ENCODE data around the gene ABCB9. TPM values are rescaled to one million over a fixed set of nuclear protein-coding genes. Genes with fewer than 3 reads are reported as not detected.

Gene ABCB9
- total and polyA plus RNA-seq, 5 donors from 2014 or later, result 0.47 to 5.3 (median 0.91) TPM

- Histone ChIP-seq H3K27me3 (ENCODE audit: control insufficient read depth, insufficient read depth, low read length) (no peaks in the 10 kb centered on the region), H3K36me3 (ENCODE audit: control insufficient read depth, insufficient read depth, low read length) (no peaks in the 10 kb centered on the region), H3K4me1 (ENCODE audit: control insufficient read depth, insufficient read depth, low read length, poor library complexity, severe bottlenecking) (no peaks in the 10 kb centered on the region), H3K9me3 (ENCODE audit: control insufficient read depth in 2 of 2, low read length in 2 of 2) (no peaks in the 10 kb centered on the region), H3K27ac (ENCODE audit: insufficient read depth, low read length, poor library complexity, severe bottlenecking) (no peak overlapping the region), H3K4me3 (ENCODE audit: low read depth, low read length) (no peak overlapping the region)
- Mint-ChIP-seq H3K27me3 (no peaks in the 10 kb centered on the region), H3K9me3 (no peaks in the 10 kb centered on the region), H3K27ac (no peak overlapping the region), H3K4me3 (no peak overlapping the region), H3K4me1 (peaks cover 0 to 4% (median 0%) of the 10 kb centered on the region in 4 donors), H3K36me3 (no peaks in the 10 kb centered on the region)
- DNase-seq (no peak), ATAC-seq (ENCODE audit: low read depth in 2 of 2) (no peak)
Measured at GRCh38 chr12:122929812-122930211, 36.5 kb downstream of the ABCB9 start.

- Mint-ChIP-seq H3K9me3 (no peaks in the 10 kb centered on the region), H3K4me1 (peaks cover 0 to 4% (median 0%) of the 10 kb centered on the region in 4 donors), H3K36me3 (no peaks in the 10 kb centered on the region), H3K4me3 (no peak overlapping the region), H3K27ac (no peak overlapping the region), H3K27me3 (no peaks in the 10 kb centered on the region)
- H3K27ac ChIP-seq (ENCODE audit: insufficient read depth, low read length, poor library complexity, severe bottlenecking), result no peak overlapping the region
- H3K9me3 ChIP-seq (ENCODE audit: control insufficient read depth in 2 of 2, low read length in 2 of 2), result no peaks in the 10 kb centered on the region
- ATAC-seq (ENCODE audit: low read depth in 2 of 2), result no peak
- no peak overlapping the region for H3K4me3 ChIP-seq (ENCODE audit: low read depth, low read length)
- H3K36me3 ChIP-seq (ENCODE audit: control insufficient read depth, insufficient read depth, low read length), result no peaks in the 10 kb centered on the region
- no peaks in the 10 kb centered on the region for H3K27me3 ChIP-seq (ENCODE audit: control insufficient read depth, insufficient read depth, low read length)
- no peak for DNase-seq
- H3K4me1 ChIP-seq (ENCODE audit: control insufficient read depth, insufficient read depth, low read length, poor library complexity, severe bottlenecking), result no peaks in the 10 kb centered on the region
Measured at GRCh38 chr12:122929148-122929538, 37.1 kb downstream of the ABCB9 start.

GRCh38 chr12:122928404-122929147 lies 37.7 kb downstream of the ABCB9 start:
- H3K9me3 Mint-ChIP-seq, result no peaks in the 10 kb centered on the region

GRCh38 chr12:122927756-122928403 lies 38.4 kb downstream of the ABCB9 start:
- no peak overlapping the region for H3K4me3 Mint-ChIP-seq
- no peak for ATAC-seq (ENCODE audit: low read depth in 2 of 2)

More at GRCh38 chr12:122928404-122929147, 37.7 kb downstream of the ABCB9 start:
- no peak overlapping the region for H3K4me3 Mint-ChIP-seq
- DNase-seq (no peak), ATAC-seq (ENCODE audit: low read depth in 2 of 2) (no peak)
- H3K36me3 ChIP-seq (ENCODE audit: control insufficient read depth, insufficient read depth, low read length), result no peaks in the 10 kb centered on the region
- H3K4me1 ChIP-seq (ENCODE audit: control insufficient read depth, insufficient read depth, low read length, poor library complexity, severe bottlenecking), result no peaks in the 10 kb centered on the region
- H3K36me3 Mint-ChIP-seq, result no peaks in the 10 kb centered on the region
- H3K9me3 ChIP-seq (ENCODE audit: control insufficient read depth in 2 of 2, low read length in 2 of 2), result no peaks in the 10 kb centered on the region
- peaks cover 0 to 4% (median 0%) of the 10 kb centered on the region in 4 donors for H3K4me1 Mint-ChIP-seq
- H3K27ac Mint-ChIP-seq, result no peak overlapping the region
- H3K4me3 ChIP-seq (ENCODE audit: low read depth, low read length), result no peak overlapping the region
- H3K27ac ChIP-seq (ENCODE audit: insufficient read depth, low read length, poor library complexity, severe bottlenecking), result no peak overlapping the region
- H3K27me3 ChIP-seq (ENCODE audit: control insufficient read depth, insufficient read depth, low read length), result no peaks in the 10 kb centered on the region
- no peaks in the 10 kb centered on the region for H3K27me3 Mint-ChIP-seq

GRCh38 chr12:122921917-122922316 lies 44.3 kb downstream of the ABCB9 start:
- H3K36me3 Mint-ChIP-seq, result no peaks in the 10 kb centered on the region
- no peaks in the 10 kb centered on the region for H3K4me1 Mint-ChIP-seq
- no peak overlapping the region for H3K27ac Mint-ChIP-seq
- no peaks in the 10 kb centered on the region for H3K9me3 Mint-ChIP-seq
- no peaks in the 10 kb centered on the region for H3K27me3 ChIP-seq (ENCODE audit: control insufficient read depth, insufficient read depth, low read length)
- no peak for ATAC-seq (ENCODE audit: low read depth in 2 of 2)
- no peaks in the 10 kb centered on the region for H3K27me3 Mint-ChIP-seq
- no peak for DNase-seq
- no peaks in the 10 kb centered on the region for H3K36me3 ChIP-seq (ENCODE audit: control insufficient read depth, insufficient read depth, low read length)
- no peak overlapping the region for H3K4me3 ChIP-seq (ENCODE audit: low read depth, low read length)
- H3K4me3 Mint-ChIP-seq, result no peak overlapping the region
- H3K4me1 ChIP-seq (ENCODE audit: control insufficient read depth, insufficient read depth, low read length, poor library complexity, severe bottlenecking), result no peaks in the 10 kb centered on the region
- no peak overlapping the region for H3K27ac ChIP-seq (ENCODE audit: insufficient read depth, low read length, poor library complexity, severe bottlenecking)
- H3K9me3 ChIP-seq (ENCODE audit: control insufficient read depth in 2 of 2, low read length in 2 of 2), result no peaks in the 10 kb centered on the region

More at GRCh38 chr12:122927756-122928403, 38.4 kb downstream of the ABCB9 start:
- no peaks in the 10 kb centered on the region for H3K4me1 ChIP-seq (ENCODE audit: control insufficient read depth, insufficient read depth, low read length, poor library complexity, severe bottlenecking)
- H3K4me3 ChIP-seq (ENCODE audit: low read depth, low read length), result no peak overlapping the region
- no peak overlapping the region for H3K27ac ChIP-seq (ENCODE audit: insufficient read depth, low read length, poor library complexity, severe bottlenecking)
- H3K9me3 Mint-ChIP-seq, result no peaks in the 10 kb centered on the region
- H3K36me3 ChIP-seq (ENCODE audit: control insufficient read depth, insufficient read depth, low read length), result no peaks in the 10 kb centered on the region
- H3K27me3 ChIP-seq (ENCODE audit: control insufficient read depth, insufficient read depth, low read length), result no peaks in the 10 kb centered on the region
- H3K27me3 Mint-ChIP-seq, result no peaks in the 10 kb centered on the region
- DNase-seq, result no peak
- H3K36me3 Mint-ChIP-seq, result no peaks in the 10 kb centered on the region
- peak overlapping the region in 1 of 3 donors; percentile 42 for H3K27ac Mint-ChIP-seq
- H3K4me1 Mint-ChIP-seq, result peaks cover 0 to 2% (median 0%) of the 10 kb centered on the region in 4 donors
- H3K9me3 ChIP-seq (ENCODE audit: control insufficient read depth in 2 of 2, low read length in 2 of 2), result no peaks in the 10 kb centered on the region

- H3K4me3 ChIP-seq (ENCODE audit: low read depth, low read length), result no peak overlapping the region
- Mint-ChIP-seq H3K27ac (no peak overlapping the region), H3K4me1 (no peaks in the 10 kb centered on the region)
Measured at GRCh38 chr12:122920687-122921086, 45.6 kb downstream of the ABCB9 start.

GRCh38 chr12:122918827-122919226 lies 47.4 kb downstream of the ABCB9 start:
- Mint-ChIP-seq H3K27ac (peak overlapping the region in 1 of 3 donors; percentile 6), H3K9me3 (no peaks in the 10 kb centered on the region), H3K4me3 (no peak overlapping the region), H3K4me1 (no peaks in the 10 kb centered on the region), H3K27me3 (peaks cover 5% of the 10 kb centered on the region), H3K36me3 (no peaks in the 10 kb centered on the region)
- Histone ChIP-seq H3K4me1 (ENCODE audit: control insufficient read depth, insufficient read depth, low read length, poor library complexity, severe bottlenecking) (no peaks in the 10 kb centered on the region), H3K4me3 (ENCODE audit: low read depth, low read length) (no peak overlapping the region), H3K27ac (ENCODE audit: insufficient read depth, low read length, poor library complexity, severe bottlenecking) (no peak overlapping the region), H3K27me3 (ENCODE audit: control insufficient read depth, insufficient read depth, low read length) (no peaks in the 10 kb centered on the region), H3K36me3 (ENCODE audit: control insufficient read depth, insufficient read depth, low read length) (no peaks in the 10 kb centered on the region), H3K9me3 (ENCODE audit: control insufficient read depth in 2 of 2, low read length in 2 of 2) (no peaks in the 10 kb centered on the region)
- DNase-seq (no peak), ATAC-seq (ENCODE audit: low read depth in 2 of 2) (no peak)

More at GRCh38 chr12:122920687-122921086, 45.6 kb downstream of the ABCB9 start:
- H3K27me3 Mint-ChIP-seq, result no peaks in the 10 kb centered on the region
- no peaks in the 10 kb centered on the region for H3K36me3 ChIP-seq (ENCODE audit: control insufficient read depth, insufficient read depth, low read length)
- no peaks in the 10 kb centered on the region for H3K4me1 ChIP-seq (ENCODE audit: control insufficient read depth, insufficient read depth, low read length, poor library complexity, severe bottlenecking)
- H3K27ac ChIP-seq (ENCODE audit: insufficient read depth, low read length, poor library complexity, severe bottlenecking), result no peak overlapping the region
- no peak for ATAC-seq (ENCODE audit: low read depth in 2 of 2)
- no peaks in the 10 kb centered on the region for H3K27me3 ChIP-seq (ENCODE audit: control insufficient read depth, insufficient read depth, low read length)
- H3K36me3 Mint-ChIP-seq, result no peaks in the 10 kb centered on the region
- no peaks in the 10 kb centered on the region for H3K9me3 ChIP-seq (ENCODE audit: control insufficient read depth in 2 of 2, low read length in 2 of 2)
- H3K9me3 Mint-ChIP-seq, result no peaks in the 10 kb centered on the region
- no peak overlapping the region for H3K4me3 Mint-ChIP-seq
- no peak for DNase-seq

Measured in CD4-positive, CD25-positive, alpha-beta regulatory T cell (primary cell).